ENCODE results near the gene PLA2G4E.

The PLA2G4E gene

GRCh38 chr15:41970456-41970855 is 50.4 kb downstream of the PLA2G4E start:
- ChIA-PET CTCF (interaction anchor here (0.7 to 5.3 kb wide), 4 partner anchors 18 to 152 kb away, joined by 3 to 30 read pairs (median 4); no protein-coding TSS in a partner anchor), POLR2A (no interaction called here)
- no peak overlapping the region for H3K4me3 ChIP-seq (ENCODE audit: low read depth, low read length)
- no peak for TF ChIP-seq CTCF (IDR thresholded peaks at IDR 0.05; ENCODE audit: insufficient read depth, low read length, missing control alignments)
- DNase-seq (ENCODE audit: low read depth, low spot score) = no peak

DNA sequence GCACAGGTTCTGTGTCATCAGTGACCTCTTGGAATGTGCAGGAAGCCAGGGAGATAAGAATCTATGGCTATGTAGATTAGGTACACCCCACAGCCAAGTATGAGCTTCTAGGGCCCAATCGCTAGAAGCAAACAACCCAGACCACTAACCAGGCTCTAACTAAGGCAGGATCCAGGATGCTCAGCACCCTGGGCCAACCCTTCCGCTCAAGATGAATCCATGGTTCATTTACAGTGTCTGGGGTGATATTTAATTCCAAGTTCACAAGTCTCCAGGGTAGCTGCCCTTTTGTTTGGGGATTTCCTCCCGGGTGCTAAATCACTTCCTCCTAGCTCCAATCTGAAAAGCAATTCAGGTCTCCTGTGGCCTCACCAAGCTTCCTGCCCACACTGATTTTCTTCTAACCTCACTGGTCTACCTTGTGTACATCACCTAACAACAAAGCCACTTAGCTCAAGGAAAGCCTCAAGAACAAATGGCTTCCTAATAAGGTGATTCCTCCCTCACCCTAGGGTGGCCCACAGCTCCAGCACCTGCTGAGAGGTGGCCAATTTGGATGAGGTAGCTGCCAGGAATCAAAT is 50.9 kb downstream of the PLA2G4E start:
- TF ChIP-seq CTCF (IDR thresholded peaks at IDR 0.05; ENCODE audit: insufficient read depth, low read length, missing control alignments) = no peak
- POLR2A ChIA-PET = no interaction called here
- no peak for DNase-seq (ENCODE audit: low read depth, low spot score)
- CTCF ChIA-PET = interaction anchor here (0.7 to 5.3 kb wide), 6 partner anchors 10 to 152 kb away, joined by 3 to 30 read pairs (median 4); no protein-coding TSS in a partner anchor
- no peak overlapping the region for H3K4me3 ChIP-seq (ENCODE audit: low read depth, low read length)

GRCh38 chr15:41968701-41969100 is 52.1 kb downstream of the PLA2G4E start:
- H3K4me3 ChIP-seq (ENCODE audit: low read depth, low read length) = no peak overlapping the region
- DNase-seq (ENCODE audit: low read depth, low spot score) = no peak
- ChIA-PET CTCF (interaction anchor here (0.9 to 1.8 kb wide), 5 partner anchors 8 to 33 kb away, joined by 3 to 4 read pairs (median 3); no protein-coding TSS in a partner anchor), POLR2A (no interaction called here)
- TF ChIP-seq CTCF (IDR thresholded peaks at IDR 0.05; ENCODE audit: insufficient read depth, low read length, missing control alignments) = no peak

GRCh38 chr15:41967506-41968206 is 53.2 kb downstream of the PLA2G4E start:
- ChIA-PET POLR2A (no interaction called here), CTCF (interaction anchor here (0.9 to 1.2 kb wide), 4 partner anchors 9 to 93 kb away, joined by 3 read pairs; no protein-coding TSS in a partner anchor)
- no peak for TF ChIP-seq CTCF (IDR thresholded peaks at IDR 0.05; ENCODE audit: insufficient read depth, low read length, missing control alignments)
- no peak overlapping the region for H3K4me3 ChIP-seq (ENCODE audit: low read depth, low read length)
- no peak for DNase-seq (ENCODE audit: low read depth, low spot score)

DNA sequence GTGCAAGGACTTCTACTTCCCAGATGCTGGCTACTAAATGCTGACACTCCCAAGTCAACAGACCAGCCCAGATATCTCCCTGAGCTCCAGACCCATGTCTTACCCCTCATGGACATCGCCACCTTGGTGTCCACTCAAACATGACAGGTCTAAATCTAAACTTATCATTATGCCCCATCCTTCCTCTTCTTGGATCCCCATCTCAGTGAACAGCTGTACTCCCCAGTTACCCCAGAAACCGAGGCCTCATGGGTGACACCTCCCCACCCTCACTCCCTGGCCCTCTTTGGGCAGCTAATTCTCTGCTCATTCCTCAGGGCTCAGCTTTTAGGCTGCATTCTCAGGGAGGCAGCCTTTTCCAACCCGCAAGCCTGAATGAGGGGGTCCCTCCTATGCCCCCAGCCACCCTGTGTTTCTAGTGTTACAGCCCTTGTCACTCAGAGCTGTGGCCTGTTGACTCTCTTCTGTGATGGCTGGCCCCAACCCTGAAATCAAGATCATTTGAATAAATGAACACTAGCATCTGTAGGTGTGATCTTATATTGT is 53.8 kb downstream of the PLA2G4E start:
- POLR2A ChIA-PET = interaction anchor here (0.5 kb wide), 1 partner anchor 11 kb away, joined by 3 read pairs; no protein-coding TSS in a partner anchor
- no peak for DNase-seq (ENCODE audit: low read depth, low spot score)
- CTCF ChIA-PET = interaction anchor here (1.1 to 1.6 kb wide), 3 partner anchors 62 to 94 kb away, joined by 3 to 4 read pairs (median 3); no protein-coding TSS in a partner anchor
- no peak for TF ChIP-seq CTCF (IDR thresholded peaks at IDR 0.05; ENCODE audit: insufficient read depth, low read length, missing control alignments)
- no peak overlapping the region for H3K4me3 ChIP-seq (ENCODE audit: low read depth, low read length)

DNA sequence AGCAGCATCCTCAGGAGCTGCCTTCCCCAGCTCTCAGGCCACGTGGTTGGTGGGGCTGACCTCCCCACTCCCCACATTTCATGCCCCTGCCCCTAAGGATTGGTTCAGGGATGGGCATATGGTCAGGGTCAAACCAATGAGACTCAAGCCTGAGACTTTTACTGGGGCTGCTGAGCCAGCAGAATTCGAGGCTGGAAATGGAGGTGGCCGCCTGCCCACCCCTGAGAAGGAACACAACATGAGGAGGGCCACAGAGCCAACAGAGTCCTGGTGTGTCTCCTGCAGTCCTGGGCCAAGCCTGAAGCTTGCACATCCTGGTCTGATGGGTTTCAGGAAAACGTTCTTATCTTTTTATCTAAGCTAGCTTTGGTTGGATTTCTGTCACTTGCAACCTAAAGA is 54.4 kb downstream of the PLA2G4E start:
- ChIA-PET CTCF (interaction anchor here (1.6 kb wide), 1 partner anchor 91 kb away, joined by 4 read pairs; no protein-coding TSS in a partner anchor), POLR2A (interaction anchor here (0.5 kb wide), 1 partner anchor 11 kb away, joined by 3 read pairs; no protein-coding TSS in a partner anchor)
- no peak for DNase-seq (ENCODE audit: low read depth, low spot score)
- TF ChIP-seq CTCF (IDR thresholded peaks at IDR 0.05; ENCODE audit: insufficient read depth, low read length, missing control alignments) = no peak
- H3K4me3 ChIP-seq (ENCODE audit: low read depth, low read length) = no peak overlapping the region
